Gastrocnemius medialis (tissue), 4 donors: Measurements from ENCODE around the gene DLG4.

Experiments used
- POLR2A ChIP-seq, 2 donors: fragments of 450-650 bp; IDR thresholded peaks; one replicate each; pipeline ENCODE4 v1.6.1; 2017; ENCODE audit warnings: antibody characterized with exemption in 2 of 2, mild to moderate bottlenecking in 2 of 2, moderate library complexity in 2 of 2
- TF ChIP-seq, protein P1 (sequence below), 5 experiments: fragments of 450-650 bp in 3 of 5; fragments of 200-600 bp in 2 of 5; sonication (generic) in 2 of 5; IDR thresholded peaks in 4 of 5; conservative IDR thresholded peaks in 1 of 5; 1 replicate in 4 of 5; 2 replicates in 1 of 5; pipeline ENCODE4 v1.5.1; 2016 to 2019; ENCODE audit warnings: antibody characterized with exemption in 5 of 5, mild to moderate bottlenecking in 3 of 5, moderate library complexity in 3 of 5

DNA sequence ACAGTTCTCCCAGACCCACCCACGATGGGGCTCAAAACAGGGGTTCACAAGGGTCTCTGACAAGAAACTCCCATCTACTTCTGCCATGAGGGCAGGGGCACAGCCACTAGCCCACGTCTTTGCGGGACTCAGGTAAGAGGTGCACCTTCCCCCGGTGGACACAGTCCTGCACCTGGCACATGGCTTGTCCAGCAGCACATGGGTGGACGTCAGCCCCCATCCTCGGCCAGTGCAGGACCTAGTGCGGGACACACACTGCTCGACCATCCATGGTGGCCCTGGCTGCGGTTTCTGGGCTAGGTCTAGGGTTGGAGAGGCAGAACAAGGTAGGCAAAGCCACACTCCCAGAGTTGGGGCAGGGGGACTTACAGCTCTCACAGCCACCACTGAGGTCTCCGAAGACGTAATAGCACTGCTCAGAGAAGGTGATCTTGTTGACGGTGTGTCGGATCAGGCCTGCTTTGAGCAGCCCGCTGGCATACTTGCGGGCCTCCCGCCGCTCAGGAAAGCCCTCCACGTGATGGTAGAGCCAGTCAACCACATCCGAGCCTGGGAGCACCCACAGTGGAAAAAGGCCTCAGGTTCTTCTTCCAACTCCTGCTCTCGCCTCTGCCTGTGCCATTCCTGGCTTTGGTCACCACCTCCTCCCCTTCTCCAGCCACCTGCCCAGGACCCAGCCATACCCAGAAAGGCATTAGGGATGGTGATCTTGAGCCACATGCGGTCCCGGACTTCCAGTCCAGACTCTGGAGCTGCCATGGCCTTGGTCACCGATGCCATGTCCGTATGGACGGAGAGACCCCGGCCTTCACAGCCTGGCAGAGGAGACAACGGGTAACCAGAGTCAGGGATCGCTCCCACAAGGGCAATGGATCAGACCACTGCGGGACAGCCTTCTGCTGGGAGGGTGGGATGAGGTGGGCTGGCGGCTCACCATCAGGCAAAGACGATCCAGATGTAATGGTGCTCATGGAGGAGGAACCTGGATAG, 7.4 kb upstream of the DLG4 start:
- TF ChIP-seq, protein P1, sequence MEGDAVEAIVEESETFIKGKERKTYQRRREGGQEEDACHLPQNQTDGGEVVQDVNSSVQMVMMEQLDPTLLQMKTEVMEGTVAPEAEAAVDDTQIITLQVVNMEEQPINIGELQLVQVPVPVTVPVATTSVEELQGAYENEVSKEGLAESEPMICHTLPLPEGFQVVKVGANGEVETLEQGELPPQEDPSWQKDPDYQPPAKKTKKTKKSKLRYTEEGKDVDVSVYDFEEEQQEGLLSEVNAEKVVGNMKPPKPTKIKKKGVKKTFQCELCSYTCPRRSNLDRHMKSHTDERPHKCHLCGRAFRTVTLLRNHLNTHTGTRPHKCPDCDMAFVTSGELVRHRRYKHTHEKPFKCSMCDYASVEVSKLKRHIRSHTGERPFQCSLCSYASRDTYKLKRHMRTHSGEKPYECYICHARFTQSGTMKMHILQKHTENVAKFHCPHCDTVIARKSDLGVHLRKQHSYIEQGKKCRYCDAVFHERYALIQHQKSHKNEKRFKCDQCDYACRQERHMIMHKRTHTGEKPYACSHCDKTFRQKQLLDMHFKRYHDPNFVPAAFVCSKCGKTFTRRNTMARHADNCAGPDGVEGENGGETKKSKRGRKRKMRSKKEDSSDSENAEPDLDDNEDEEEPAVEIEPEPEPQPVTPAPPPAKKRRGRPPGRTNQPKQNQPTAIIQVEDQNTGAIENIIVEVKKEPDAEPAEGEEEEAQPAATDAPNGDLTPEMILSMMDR (IDR thresholded peaks at IDR 0.05 in 4 of 5, conservative IDR thresholded peaks at IDR 0.05 in 1 of 5), result no peak
- no peak for TF ChIP-seq POLR2A (IDR thresholded peaks at IDR 0.05)
